Sigmoid colon (tissue), 4 donors: Measurements from ENCODE around the gene IKZF1.

ENCODE experiments used
- CTCF ChIP-seq, 4 experiments: fragments of 450-650 bp in 3 of 4; fragments of 200-600 bp in 1 of 4; IDR thresholded peaks; one replicate each; pipeline ENCODE4 v1.5.1; 2016 to 2019; ENCODE audit warnings: antibody characterized with exemption in 4 of 4, mild to moderate bottlenecking in 3 of 4, moderate library complexity in 2 of 4
- EP300 ChIP-seq, 4 donors: sonication (generic); formaldehyde crosslinking; IDR thresholded peaks; one replicate each; pipeline ENCODE4 v1.6.1; 2017; ENCODE audit warnings: antibody characterized with exemption in 4 of 4
- POLR2A ChIP-seq, 2 donors: fragments of 450-650 bp; IDR thresholded peaks; one replicate each; pipeline ENCODE4 v1.6.1; 2016; ENCODE audit warnings: antibody characterized with exemption in 2 of 2, mild to moderate bottlenecking in 2 of 2, moderate library complexity in 2 of 2

DNA sequence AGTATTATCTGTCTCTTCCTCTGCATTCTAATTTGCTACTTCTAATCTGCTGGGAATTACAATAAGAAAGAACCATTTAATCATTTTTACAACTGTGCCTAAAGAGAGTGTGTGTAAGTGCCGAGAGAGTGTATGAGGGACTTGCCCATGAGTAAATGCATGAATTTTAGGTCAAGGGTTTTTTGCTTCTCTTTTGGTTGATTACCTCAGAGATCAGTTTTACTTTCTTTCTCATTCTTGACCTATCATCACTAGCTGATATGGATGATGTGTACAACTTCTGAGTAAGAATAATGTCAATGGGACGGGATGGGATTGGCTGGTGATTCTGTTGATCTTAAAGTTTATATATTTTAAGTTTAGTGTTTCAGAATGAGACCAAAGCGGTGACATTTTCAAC lies 47.8 kb downstream of the IKZF1 start:
- TF ChIP-seq CTCF (IDR thresholded peaks at IDR 0.05): no peak
- TF ChIP-seq POLR2A (IDR thresholded peaks at IDR 0.05): no peak
- no peak for TF ChIP-seq EP300 (IDR thresholded peaks at IDR 0.05)
